Neuronal stem cell (in vitro differentiated cells): ENCODE results near the gene GCC1.

Experiments
- DNase-seq: peaks from one replicate; pipeline ENCODE4 v3.0.0-alpha.2; 2013; ENCODE audit warnings: low spot score
- H2AFZ ChIP-seq: one replicate; pipeline ENCODE4 v1.6.1; 2013; ENCODE audit warnings: mild to moderate bottlenecking, low read length, inconsistent platforms
- H2AK5ac ChIP-seq: 2 replicates; pipeline ENCODE4 v1.6.1; 2013; ENCODE audit warnings: low read depth, mild to moderate bottlenecking, inconsistent platforms, low read length, moderate library complexity, mixed read lengths
- H2BK120ac ChIP-seq: 2 replicates; pipeline ENCODE4 v1.6.1; 2013; ENCODE audit warnings: low read depth, mild to moderate bottlenecking, inconsistent platforms, low read length, moderate library complexity, mixed read lengths
- H2BK12ac ChIP-seq: one replicate; pipeline ENCODE4 v1.6.1; 2013; ENCODE audit warnings: low read length, inconsistent platforms
- H2BK15ac ChIP-seq: 2 replicates; pipeline ENCODE4 v1.6.1; 2013; ENCODE audit warnings: mild to moderate bottlenecking, low read length, inconsistent platforms, mixed read lengths
- H2BK5ac ChIP-seq: one replicate; pipeline ENCODE4 v1.6.1; 2013; ENCODE audit warnings: inconsistent platforms, mild to moderate bottlenecking, low read length, moderate library complexity
- H3K14ac ChIP-seq: one replicate; pipeline ENCODE4 v1.6.1; 2013; ENCODE audit warnings: low read length, inconsistent platforms
- H3K18ac ChIP-seq: 2 replicates; pipeline ENCODE4 v1.6.1; 2013; ENCODE audit warnings: low read length, inconsistent platforms
- H3K23ac ChIP-seq: 2 replicates; pipeline ENCODE4 v1.6.1; 2013; ENCODE audit warnings: low read depth, mild to moderate bottlenecking, mixed read lengths, low read length, inconsistent platforms; ENCODE audit not compliant: poor library complexity
- H3K27ac ChIP-seq: replicated peaks from 3 replicates; pipeline ENCODE4 v1.5.1; 2013; ENCODE audit warnings: low read length, inconsistent platforms
- H3K27me3 ChIP-seq, 3 experiments: 2 replicates each; pipeline ENCODE4 v1.6.1; 2013; ENCODE audit warnings: low read length in 3 of 3, mild to moderate bottlenecking in 2 of 3, inconsistent platforms in 1 of 3, low read depth in 1 of 3, mixed read lengths in 1 of 3, moderate library complexity in 1 of 3; ENCODE audit not compliant: control insufficient read depth in 3 of 3, insufficient read depth in 3 of 3
- H3K36me3 ChIP-seq, 2 donors: replicated peaks in 1 of 2; 2 replicates each; pipeline ENCODE4 v1.6.1; 2013; ENCODE audit warnings: low read length in 2 of 2; ENCODE audit not compliant: control insufficient read depth in 2 of 2, insufficient read depth in 2 of 2
- H3K4ac ChIP-seq: 2 replicates; pipeline ENCODE4 v1.6.1; 2013; ENCODE audit warnings: inconsistent platforms, mild to moderate bottlenecking, low read length, moderate library complexity
- H3K4me1 ChIP-seq, 2 donors: 1 replicate in 1 of 2; 2 replicates in 1 of 2; pipeline ENCODE4 v1.6.1; 2013; ENCODE audit warnings: low read length in 2 of 2, low read depth in 1 of 2; ENCODE audit not compliant: control insufficient read depth in 2 of 2, insufficient read depth in 1 of 2
- H3K4me2 ChIP-seq: one replicate; pipeline ENCODE4 v1.6.1; 2013; ENCODE audit warnings: mild to moderate bottlenecking, low read length, inconsistent platforms; ENCODE audit not compliant: insufficient read depth, poor library complexity, severe bottlenecking
- H3K4me3 ChIP-seq, 2 donors: 2 replicates each; pipeline ENCODE4 v1.5.1; 2013; ENCODE audit warnings: low read length in 2 of 2, mild to moderate bottlenecking in 2 of 2, inconsistent platforms in 1 of 2, moderate library complexity in 1 of 2
- H3K79me1 ChIP-seq: one replicate; pipeline ENCODE4 v1.6.1; 2013; ENCODE audit warnings: low read depth, mild to moderate bottlenecking, inconsistent platforms, low read length, moderate library complexity
- H3K9ac ChIP-seq: one replicate; pipeline ENCODE4 v1.6.1; 2013; ENCODE audit warnings: mild to moderate bottlenecking, low read depth, low read length, inconsistent platforms; ENCODE audit not compliant: poor library complexity
- H3K9me3 ChIP-seq, 2 donors: replicated peaks in 1 of 2; 2 replicates each; pipeline versions ENCODE3 to v1.6.1; 2013; ENCODE audit warnings: low read length in 2 of 2, mild to moderate bottlenecking in 2 of 2, inconsistent platforms in 1 of 2, low read depth in 1 of 2, mixed read lengths in 1 of 2, moderate library complexity in 1 of 2; ENCODE audit not compliant: control insufficient read depth in 2 of 2, insufficient read depth in 1 of 2
- H4K8ac ChIP-seq: one replicate; pipeline ENCODE4 v1.6.1; 2013; ENCODE audit warnings: low read depth, mild to moderate bottlenecking, inconsistent platforms, low read length, moderate library complexity
- H4K91ac ChIP-seq: one replicate; pipeline ENCODE4 v1.6.1; 2013; ENCODE audit warnings: low read length, low read depth, mild to moderate bottlenecking, inconsistent platforms; ENCODE audit not compliant: poor library complexity
- WGBS, 2 donors: extraction: QIAGEN DNeasy Blood & Tissue Kit; methylation state at CpG; one replicate each; pipeline ENCODE4 v1.1.7; 2013; ENCODE audit warnings: missing lambda C conversion rate in 2 of 2, mixed read lengths in 1 of 2; ENCODE audit not compliant: insufficient read length in 2 of 2, insufficient replicate concordance in 1 of 2; ENCODE audit errors: extremely low coverage in 2 of 2; 5-methylcytosine and 5-hydroxymethylcytosine counted together

Gene GCC1

GRCh38 chr7:127628445-127628844 lies 43.0 kb upstream of the GCC1 start:
- WGBS, 2 donors = no CpG with 5 or more reads among the region's 3 CpGs
- Histone ChIP-seq H3K9me3 (no peaks in the 10 kb centered on the region), H3K4me3 (no peak overlapping the region), H2AK5ac (no peak overlapping the region), H3K36me3 (no peaks in the 10 kb centered on the region), H2AFZ (no peak overlapping the region), H3K79me1 (no peaks in the 10 kb centered on the region), H3K4ac (no peak overlapping the region), H4K91ac (no peak overlapping the region), H2BK5ac (no peak overlapping the region), H3K4me1 (peaks cover 0 to 2% of the 10 kb centered on the region in 2 donors), H3K27ac (no peak overlapping the region), H3K4me2 (no peak overlapping the region), H2BK12ac (no peak overlapping the region), H3K18ac (no peak overlapping the region), H3K14ac (no peak overlapping the region), H2BK15ac (no peak overlapping the region), H3K27me3 (peaks cover 0 to 6% (median 0%) of the 10 kb centered on the region in 3 experiments), H2BK120ac (no peak overlapping the region), H3K23ac (no peak overlapping the region), H4K8ac (no peak overlapping the region), H3K9ac (no peak overlapping the region)
- no peak for DNase-seq

GRCh38 chr7:127625331-127625730 lies 39.9 kb upstream of the GCC1 start:
- Histone ChIP-seq H3K4ac (no peak overlapping the region), H3K27me3 (peaks cover 0 to 31% (median 6%) of the 10 kb centered on the region in 3 experiments), H3K23ac (no peak overlapping the region), H3K14ac (no peak overlapping the region), H3K79me1 (no peaks in the 10 kb centered on the region), H2AK5ac (no peak overlapping the region), H3K9ac (no peak overlapping the region), H3K9me3 (no peaks in the 10 kb centered on the region), H3K36me3 (no peaks in the 10 kb centered on the region), H2BK5ac (no peak overlapping the region), H3K4me3 (no peak overlapping the region), H2AFZ (no peak overlapping the region), H4K8ac (no peak overlapping the region), H4K91ac (no peak overlapping the region), H3K4me2 (no peak overlapping the region), H3K27ac (no peak overlapping the region), H3K4me1 (peaks cover 0 to 2% of the 10 kb centered on the region in 2 donors), H2BK12ac (no peak overlapping the region), H3K18ac (no peak overlapping the region), H2BK120ac (no peak overlapping the region), H2BK15ac (no peak overlapping the region)
- no peak for DNase-seq

GRCh38 chr7:127620406-127621233 lies 35.2 kb upstream of the GCC1 start:
- peaks cover 2 to 72% (median 21%) of the 10 kb centered on the region in 3 experiments for H3K27me3 ChIP-seq
- peak overlapping the region; percentile 75 for H3K4me2 ChIP-seq
- no peak overlapping the region for H4K8ac ChIP-seq
- no peak overlapping the region for H2BK5ac ChIP-seq
- no peaks in the 10 kb centered on the region for H3K79me1 ChIP-seq
- no peak for DNase-seq
- H2BK120ac ChIP-seq = no peak overlapping the region
- no peak overlapping the region for H4K91ac ChIP-seq
- no peaks in the 10 kb centered on the region for H3K36me3 ChIP-seq
- WGBS, 2 donors = no CpG with 5 or more reads among the region's 24 CpGs
- no peak overlapping the region for H2AK5ac ChIP-seq
- no peak overlapping the region for H3K27ac ChIP-seq
- no peak overlapping the region for H3K4ac ChIP-seq
- H3K9ac ChIP-seq = no peak overlapping the region
- H2BK15ac ChIP-seq = no peak overlapping the region
- H3K4me3 ChIP-seq = peak overlapping the region in 1 of 2 donors; percentile 74
- H3K14ac ChIP-seq = no peak overlapping the region
- H3K9me3 ChIP-seq = no peaks in the 10 kb centered on the region
- H2BK12ac ChIP-seq = no peak overlapping the region
- H3K4me1 ChIP-seq = peaks cover 0 to 2% of the 10 kb centered on the region in 2 donors
- peak overlapping the region; percentile 6 for H2AFZ ChIP-seq
- H3K23ac ChIP-seq = peak overlapping the region; percentile 69
- no peak overlapping the region for H3K18ac ChIP-seq

- peak overlapping the region; percentile 75 for H3K4me2 ChIP-seq
- WGBS, 2 donors = no CpG with 5 or more reads among the region's 27 CpGs
- no peak overlapping the region for H3K27ac ChIP-seq
Observed at GRCh38 chr7:127619681-127620405, 34.4 kb upstream of the GCC1 start.

More at GRCh38 chr7:127619681-127620405, 34.4 kb upstream of the GCC1 start:
- H2AK5ac ChIP-seq = peak overlapping the region; percentile 19
- peak overlapping the region; percentile 69 for H3K23ac ChIP-seq
- no peak overlapping the region for H3K4ac ChIP-seq
- H2AFZ ChIP-seq = peak overlapping the region; percentile 6
- no peak overlapping the region for H2BK15ac ChIP-seq
- no peak for DNase-seq
- H2BK5ac ChIP-seq = no peak overlapping the region
- no peak overlapping the region for H3K9ac ChIP-seq
- no peak overlapping the region for H2BK12ac ChIP-seq
- H4K91ac ChIP-seq = no peak overlapping the region
- H3K4me1 ChIP-seq = peaks cover 0 to 2% of the 10 kb centered on the region in 2 donors
- H3K79me1 ChIP-seq = no peaks in the 10 kb centered on the region
- peaks cover 2 to 78% (median 21%) of the 10 kb centered on the region in 3 experiments for H3K27me3 ChIP-seq
- no peak overlapping the region for H3K18ac ChIP-seq
- H2BK120ac ChIP-seq = no peak overlapping the region
- peak overlapping the region in 1 of 2 donors; percentile 74 for H3K4me3 ChIP-seq
- H3K9me3 ChIP-seq = no peaks in the 10 kb centered on the region
- no peak overlapping the region for H4K8ac ChIP-seq
- no peaks in the 10 kb centered on the region for H3K36me3 ChIP-seq
- H3K14ac ChIP-seq = no peak overlapping the region
